Body of pancreas (tissue), 4 donors: ENCODE results near the gene WDR33. TPM values are rescaled to one million over a fixed set of nuclear protein-coding genes. Genes with fewer than 3 reads are reported as not detected.
A peak's percentile ranks its signal among the peaks of the same experiment; 100 is the strongest.

ENCODE experiments used
- ATAC-seq: fragments of 150-250 bp; one replicate; pipeline ENCODE4 v1.9.1; 2016
- DNase-seq, 4 donors: peaks; one replicate each; pipeline ENCODE4 v3.0.0-alpha.2; 2019
- H3K27ac ChIP-seq, 4 donors: fragments of 200-600 bp; sonication (generic); 1 replicate in 3 of 4; 2 replicates in 1 of 4; pipeline versions ENCODE4 v1.5.1 to v1.6.1; 2016 to 2019; ENCODE audit warnings: mild to moderate bottlenecking in 1 of 4, mixed read lengths in 1 of 4, moderate library complexity in 1 of 4
- H3K27me3 ChIP-seq, 2 donors: fragments of 200-600 bp; sonication (generic); one replicate each; pipeline ENCODE4 v1.6.0; 2016; ENCODE audit warnings: mild to moderate bottlenecking in 1 of 2
- H3K36me3 ChIP-seq, 2 donors: fragments of 200-600 bp; sonication (generic); replicated peaks in 1 of 2; 2 replicates each; pipeline ENCODE4 v1.5.1; 2016; ENCODE audit warnings: low read depth in 2 of 2; ENCODE audit not compliant: insufficient read depth in 1 of 2
- H3K4me1 ChIP-seq: fragments of 200-600 bp; sonication (generic); one replicate; pipeline ENCODE4 v1.6.0; 2016
- H3K4me3 ChIP-seq, 2 donors: fragments of 200-600 bp; sonication (generic); 1 replicate in 1 of 2; 2 replicates in 1 of 2; pipeline ENCODE4 v1.5.1; 2016 to 2019
- H3K9me3 ChIP-seq, 3 donors: fragments of 200-600 bp; sonication (generic); 1 replicate in 2 of 3; 2 replicates in 1 of 3; pipeline ENCODE4 v1.5.1; 2016
- CTCF ChIP-seq, 7 experiments: fragments of 450-650 bp in 4 of 7; fragments of 200-600 bp in 3 of 7; sonication (generic) in 3 of 7; IDR thresholded peaks; one replicate each; pipeline ENCODE4 v1.5.1; 2016 to 2019; ENCODE audit warnings: antibody characterized with exemption in 7 of 7
- POLR2A ChIP-seq, 3 donors: fragments of 450-650 bp; IDR thresholded peaks; one replicate each; pipeline ENCODE4 v1.6.1; 2016; ENCODE audit warnings: antibody characterized with exemption in 3 of 3, mild to moderate bottlenecking in 2 of 3
- WGBS, 2 donors: methylation state at CpG; one replicate each; pipeline ENCODE4 v1.1.5; 2017; 5-methylcytosine and 5-hydroxymethylcytosine counted together
- intact Hi-C: fragments of 100-400 bp; cut with DNase I; formaldehyde crosslinking; loops from one replicate; pipeline ENCODE4 v1.15.1; 2023
- total RNA-seq, 2 donors: library from RNA; depleted of rRNA; stranded (reverse); fragments of >200 nt; gene quantifications; one replicate each; pipeline ENCODE4 v1.1.0, GENCODE V29; 2016

WDR33 gene
- total RNA-seq, 2 donors from 2014 or later: 31.6 to 37.1 TPM

- DNase-seq: peak in 1 of 4 donors; percentile 7
- 84 to 85% methylated on average over 9 to 20 of the region's 20 CpGs for WGBS, 2 donors
- peak overlapping the region in 2 of 4 donors; percentile 43 to 44 for H3K27ac ChIP-seq
These were observed 152.1 kb downstream of the WDR33 start for GRCh38 chr2:127658641-127659407.

GRCh38 chr2:127658146-127658545 is 152.8 kb downstream of the WDR33 start:
- no peaks in the 10 kb centered on the region for H3K36me3 ChIP-seq

More at GRCh38 chr2:127658641-127659407, 152.1 kb downstream of the WDR33 start:
- peaks cover 0 to 3% of the 10 kb centered on the region in 2 donors for H3K27me3 ChIP-seq
- H3K4me3 ChIP-seq: no peak overlapping the region
- intact Hi-C loops: no loop called here
- ATAC-seq: no peak
- no peaks in the 10 kb centered on the region for H3K9me3 ChIP-seq
- no peaks in the 10 kb centered on the region for H3K36me3 ChIP-seq
- no peak for TF ChIP-seq POLR2A (IDR thresholded peaks at IDR 0.05)
- no peak for TF ChIP-seq CTCF (IDR thresholded peaks at IDR 0.05)
- no peaks in the 10 kb centered on the region for H3K4me1 ChIP-seq

GRCh38 chr2:127657232-127657595 is 153.8 kb downstream of the WDR33 start:
- WGBS, 2 donors: 65 to 80% methylated on average over 9 to 17 of the region's 17 CpGs
- no peak for DNase-seq
- ATAC-seq: no peak
- intact Hi-C loops: no loop called here
- H3K4me1 ChIP-seq: peaks cover 4% of the 10 kb centered on the region
- H3K27me3 ChIP-seq: no peaks in the 10 kb centered on the region
- H3K9me3 ChIP-seq: no peaks in the 10 kb centered on the region
- H3K4me3 ChIP-seq: no peak overlapping the region
- TF ChIP-seq POLR2A (IDR thresholded peaks at IDR 0.05) (no peak), CTCF (IDR thresholded peaks at IDR 0.05) (no peak)
- no peaks in the 10 kb centered on the region for H3K36me3 ChIP-seq
- no peak overlapping the region for H3K27ac ChIP-seq

More at GRCh38 chr2:127658146-127658545, 152.8 kb downstream of the WDR33 start:
- peak overlapping the region in 1 of 4 donors; percentile 44 for H3K27ac ChIP-seq
- DNase-seq (no peak), ATAC-seq (no peak)
- H3K4me3 ChIP-seq: no peak overlapping the region
- H3K9me3 ChIP-seq: no peaks in the 10 kb centered on the region
- intact Hi-C loops: no loop called here
- no peaks in the 10 kb centered on the region for H3K4me1 ChIP-seq
- no peak for TF ChIP-seq POLR2A (IDR thresholded peaks at IDR 0.05)
- no peak for TF ChIP-seq CTCF (IDR thresholded peaks at IDR 0.05)
- WGBS, 2 donors: 86 to 88% methylated on average over 6 of the region's 6 CpGs
- no peaks in the 10 kb centered on the region for H3K27me3 ChIP-seq

GRCh38 chr2:127656569-127657231 is 154.3 kb downstream of the WDR33 start:
- no peak overlapping the region for H3K4me3 ChIP-seq
- no peak overlapping the region for H3K27ac ChIP-seq
- no peak for DNase-seq
- no peaks in the 10 kb centered on the region for H3K27me3 ChIP-seq
- H3K4me1 ChIP-seq: peaks cover 4% of the 10 kb centered on the region
- H3K9me3 ChIP-seq: no peaks in the 10 kb centered on the region
- no peak for TF ChIP-seq POLR2A (IDR thresholded peaks at IDR 0.05)
- no peak for TF ChIP-seq CTCF (IDR thresholded peaks at IDR 0.05)
- no peak for ATAC-seq
- no peaks in the 10 kb centered on the region for H3K36me3 ChIP-seq
- intact Hi-C loops: no loop called here
- WGBS, 2 donors: 81% methylated on average over 13 to 15 of the region's 15 CpGs
